Right atrium auricular region (tissue), 2 donors: ENCODE measurements around the gene FCF1. TPM values are rescaled to one million over a fixed set of nuclear protein-coding genes. Genes with fewer than 3 reads are reported as not detected.

Experiments used
- DNase-seq: peaks from one replicate; pipeline ENCODE4 v3.0.0-alpha.2; 2019; ENCODE audit warnings: low spot score
- H3K27ac ChIP-seq, 2 donors: fragments of 200-600 bp; sonication (generic); 1 replicate in 1 of 2; 2 replicates in 1 of 2; pipeline ENCODE4 v1.5.1; 2016 to 2019
- H3K27me3 ChIP-seq, 2 donors: fragments of 200-600 bp; sonication (generic); one replicate each; pipeline versions ENCODE4 v1.5.1 to v1.6.0; 2017 to 2019
- H3K36me3 ChIP-seq: fragments of 200-600 bp; sonication (generic); one replicate; pipeline ENCODE4 v1.5.1; 2016
- H3K4me1 ChIP-seq, 2 donors: fragments of 200-600 bp; sonication (generic); one replicate each; pipeline versions ENCODE4 v1.5.1 to v1.6.0; 2017 to 2019
- H3K4me3 ChIP-seq, 2 donors: fragments of 200-600 bp; sonication (generic); 1 replicate in 1 of 2; 2 replicates in 1 of 2; pipeline ENCODE4 v1.5.1; 2017 to 2019; ENCODE audit warnings: mild to moderate bottlenecking in 1 of 2, moderate library complexity in 1 of 2
- H3K9me3 ChIP-seq, 2 donors: fragments of 200-600 bp; sonication (generic); one replicate each; pipeline ENCODE4 v1.5.1; 2019
- total RNA-seq, 2 donors: library from RNA; depleted of rRNA; stranded (reverse); fragments of >200 nt; gene quantifications; one replicate each; pipeline ENCODE4 v1.1.0, GENCODE V29; 2016
- TF ChIP-seq, protein P1 (sequence below), 2 donors: fragments of 200-600 bp; sonication (generic); IDR thresholded peaks; one replicate each; pipeline ENCODE4 v1.5.1; 2019; ENCODE audit warnings: antibody characterized with exemption in 2 of 2

FCF1 gene
- total RNA-seq, 2 donors from 2014 or later, result 12.6 to 20.0 TPM

DNA sequence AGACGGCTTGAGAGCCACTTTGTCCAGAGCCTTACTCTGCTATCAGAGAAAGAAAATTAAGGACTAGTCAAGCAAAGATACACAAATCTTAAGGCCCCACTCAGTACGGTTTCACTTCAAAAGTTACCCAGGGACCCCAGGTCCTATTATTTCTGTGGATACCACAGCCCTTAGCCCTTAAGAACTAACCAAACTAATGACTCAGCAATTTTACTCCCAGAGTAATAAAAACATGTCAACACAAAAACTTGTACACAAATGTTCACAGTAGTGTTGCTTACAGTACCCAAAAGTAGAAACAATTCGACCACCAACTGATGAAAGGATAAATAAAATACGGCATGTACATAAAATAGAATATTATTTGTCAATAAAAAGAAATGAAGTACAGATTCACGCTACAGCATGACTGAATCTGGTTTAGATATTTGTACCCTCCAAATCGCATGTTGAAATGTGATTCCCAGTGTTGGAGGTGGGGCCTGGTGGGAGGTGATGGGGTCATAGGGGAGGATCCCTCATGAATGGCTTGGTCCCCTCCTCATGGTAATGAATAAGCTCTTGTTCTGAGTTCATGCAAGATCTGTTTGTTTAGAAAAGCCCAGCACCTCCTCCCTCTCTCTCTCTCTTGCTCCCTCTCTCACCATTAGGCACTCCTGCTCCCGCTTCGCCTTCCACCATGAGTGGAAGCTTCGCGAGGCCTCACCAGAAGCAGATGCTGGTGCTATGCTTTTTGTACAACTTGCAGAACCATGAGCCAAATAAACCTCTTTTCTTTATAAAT lies 30.6 kb upstream of the FCF1 start:
- H3K27me3 ChIP-seq, result no peaks in the 10 kb centered on the region
- no peaks in the 10 kb centered on the region for H3K9me3 ChIP-seq
- peaks cover 0 to 6% of the 10 kb centered on the region in 2 donors for H3K4me1 ChIP-seq
- H3K36me3 ChIP-seq, result peaks cover 28% of the 10 kb centered on the region
- no peak overlapping the region for H3K4me3 ChIP-seq
- TF ChIP-seq, protein P1, sequence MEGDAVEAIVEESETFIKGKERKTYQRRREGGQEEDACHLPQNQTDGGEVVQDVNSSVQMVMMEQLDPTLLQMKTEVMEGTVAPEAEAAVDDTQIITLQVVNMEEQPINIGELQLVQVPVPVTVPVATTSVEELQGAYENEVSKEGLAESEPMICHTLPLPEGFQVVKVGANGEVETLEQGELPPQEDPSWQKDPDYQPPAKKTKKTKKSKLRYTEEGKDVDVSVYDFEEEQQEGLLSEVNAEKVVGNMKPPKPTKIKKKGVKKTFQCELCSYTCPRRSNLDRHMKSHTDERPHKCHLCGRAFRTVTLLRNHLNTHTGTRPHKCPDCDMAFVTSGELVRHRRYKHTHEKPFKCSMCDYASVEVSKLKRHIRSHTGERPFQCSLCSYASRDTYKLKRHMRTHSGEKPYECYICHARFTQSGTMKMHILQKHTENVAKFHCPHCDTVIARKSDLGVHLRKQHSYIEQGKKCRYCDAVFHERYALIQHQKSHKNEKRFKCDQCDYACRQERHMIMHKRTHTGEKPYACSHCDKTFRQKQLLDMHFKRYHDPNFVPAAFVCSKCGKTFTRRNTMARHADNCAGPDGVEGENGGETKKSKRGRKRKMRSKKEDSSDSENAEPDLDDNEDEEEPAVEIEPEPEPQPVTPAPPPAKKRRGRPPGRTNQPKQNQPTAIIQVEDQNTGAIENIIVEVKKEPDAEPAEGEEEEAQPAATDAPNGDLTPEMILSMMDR (IDR thresholded peaks at IDR 0.05), result no peak
- H3K27ac ChIP-seq, result no peak overlapping the region
- DNase-seq, result no peak

DNA sequence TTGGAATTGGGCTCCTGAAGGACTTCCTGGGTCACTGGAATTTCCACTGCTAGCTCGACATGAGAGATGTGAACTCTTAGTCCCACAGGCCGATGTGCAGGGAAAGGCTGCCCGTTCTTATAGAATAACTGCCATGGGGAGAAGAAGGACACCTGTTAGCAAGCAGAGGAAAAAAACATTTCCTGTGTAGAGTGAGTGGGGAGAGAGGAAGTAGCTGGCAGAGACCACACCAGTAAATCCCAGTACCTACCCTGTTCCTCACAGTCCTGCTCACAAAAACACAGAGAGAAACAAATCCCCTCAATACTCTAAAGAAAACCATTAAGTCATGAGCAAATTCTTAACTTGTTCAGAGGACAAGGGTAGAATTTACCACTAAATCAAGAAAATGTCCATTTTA lies 29.5 kb upstream of the FCF1 start:
- Histone ChIP-seq H3K4me3 (no peak overlapping the region), H3K9me3 (no peaks in the 10 kb centered on the region), H3K27ac (no peak overlapping the region), H3K4me1 (peaks cover 0 to 6% of the 10 kb centered on the region in 2 donors), H3K27me3 (no peaks in the 10 kb centered on the region), H3K36me3 (peaks cover 28% of the 10 kb centered on the region)
- no peak for DNase-seq
- TF ChIP-seq, protein P1 (IDR thresholded peaks at IDR 0.05), result no peak

DNA sequence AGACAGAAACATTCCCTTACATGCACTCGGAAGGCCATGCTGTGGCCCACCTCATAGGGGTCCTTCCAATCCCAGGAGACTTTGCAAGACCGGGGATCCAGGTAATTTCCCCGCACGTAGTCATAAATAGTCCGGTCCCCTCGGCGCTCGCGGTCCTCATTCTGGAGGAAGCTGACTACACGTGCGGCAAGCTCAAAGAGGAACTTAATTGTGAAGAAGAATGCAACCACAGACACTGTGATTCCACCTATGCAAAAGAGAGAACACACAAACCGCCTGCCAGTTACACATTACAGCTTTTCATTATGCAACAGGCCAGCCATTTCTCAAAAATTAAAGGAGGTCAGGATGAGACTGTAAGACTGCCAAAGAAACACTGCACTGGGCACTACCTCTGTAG lies 28.5 kb upstream of the FCF1 start:
- H3K36me3 ChIP-seq, result peaks cover 28% of the 10 kb centered on the region
- H3K4me3 ChIP-seq, result no peak overlapping the region
- H3K9me3 ChIP-seq, result no peaks in the 10 kb centered on the region
- no peak for DNase-seq
- no peaks in the 10 kb centered on the region for H3K27me3 ChIP-seq
- H3K4me1 ChIP-seq, result peaks cover 0 to 6% of the 10 kb centered on the region in 2 donors
- no peak overlapping the region for H3K27ac ChIP-seq
- TF ChIP-seq, protein P1 (IDR thresholded peaks at IDR 0.05), result no peak

DNA sequence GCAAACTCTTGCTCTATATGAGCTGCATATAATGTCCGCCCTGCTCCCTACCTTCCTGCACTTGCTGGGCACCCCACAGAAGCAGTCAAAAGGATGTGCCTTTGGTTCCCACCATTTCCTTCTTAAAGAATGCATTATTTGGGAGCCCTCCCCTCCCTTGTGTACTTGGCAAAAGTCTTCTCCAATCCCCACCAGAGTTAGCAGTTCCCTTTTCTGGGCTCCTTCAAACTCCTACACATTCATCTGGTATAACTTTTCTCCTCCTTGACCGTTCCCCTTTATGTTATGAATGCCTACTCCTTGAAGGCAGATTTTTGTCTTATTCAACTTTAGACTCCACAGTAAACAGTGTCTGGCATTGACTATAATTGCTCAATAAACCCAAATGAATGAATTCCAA lies 27.9 kb upstream of the FCF1 start:
- DNase-seq, result no peak
- Histone ChIP-seq H3K4me1 (peaks cover 0 to 6% of the 10 kb centered on the region in 2 donors), H3K4me3 (no peak overlapping the region), H3K27ac (no peak overlapping the region), H3K36me3 (peaks cover 28% of the 10 kb centered on the region), H3K9me3 (no peaks in the 10 kb centered on the region), H3K27me3 (no peaks in the 10 kb centered on the region)
- TF ChIP-seq, protein P1 (IDR thresholded peaks at IDR 0.05), result no peak

DNA sequence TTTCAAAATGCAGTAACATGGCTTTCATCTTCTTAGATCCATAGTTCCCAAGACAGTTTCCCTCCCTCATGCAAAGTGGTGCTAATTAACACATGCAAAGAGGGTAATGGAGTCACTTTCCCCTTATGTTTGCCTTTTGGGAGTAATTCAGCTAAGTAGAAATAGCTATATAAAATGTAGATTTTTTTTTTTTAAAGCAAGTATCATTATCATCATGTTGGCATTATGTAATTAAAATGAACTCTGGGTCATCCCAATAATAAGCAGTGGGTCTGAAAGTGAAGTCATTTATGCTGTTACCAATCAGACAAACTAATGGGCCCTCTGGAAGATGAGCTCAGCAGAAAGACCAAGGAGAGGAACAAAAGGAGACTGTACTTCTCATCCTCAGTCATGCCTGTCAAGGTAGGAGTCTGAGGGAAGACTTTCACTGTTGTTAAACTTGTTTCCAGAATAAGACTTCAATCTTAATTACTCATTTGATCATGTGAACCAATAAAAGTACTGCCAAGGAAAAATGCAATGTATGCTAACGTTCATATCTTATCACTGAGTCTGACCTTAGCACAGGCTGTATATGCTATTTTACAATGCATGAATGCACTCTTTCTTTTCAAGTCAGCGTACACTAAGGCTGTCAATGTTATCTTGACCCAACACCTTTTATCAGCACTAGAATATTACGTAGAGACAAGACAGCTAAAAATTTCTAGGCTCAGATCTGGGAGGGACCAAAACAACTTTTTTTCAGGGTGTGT lies 26.8 kb upstream of the FCF1 start:
- no peak overlapping the region for H3K27ac ChIP-seq
- H3K27me3 ChIP-seq, result no peaks in the 10 kb centered on the region
- DNase-seq, result no peak
- TF ChIP-seq, protein P1 (IDR thresholded peaks at IDR 0.05), result no peak
- no peaks in the 10 kb centered on the region for H3K9me3 ChIP-seq
- no peak overlapping the region for H3K4me3 ChIP-seq
- peaks cover 0 to 14% of the 10 kb centered on the region in 2 donors for H3K4me1 ChIP-seq
- peaks cover 27% of the 10 kb centered on the region for H3K36me3 ChIP-seq
